GM21619 (cell line): ENCODE results near the gene ANKRD20A1.
"Not testable (repeated sequence)": the region's sequence is repeated elsewhere in the genome, so short reads cannot be mapped to it uniquely, and the experiment has no call there.

ENCODE experiments used
- ATAC-seq: cut with Tn5 transposase; IDR thresholded peaks from one replicate; pipeline ENCODE4 v1.9.1; 2021; ENCODE audit not compliant: unreplicated experiment

The ANKRD20A1 gene

DNA sequence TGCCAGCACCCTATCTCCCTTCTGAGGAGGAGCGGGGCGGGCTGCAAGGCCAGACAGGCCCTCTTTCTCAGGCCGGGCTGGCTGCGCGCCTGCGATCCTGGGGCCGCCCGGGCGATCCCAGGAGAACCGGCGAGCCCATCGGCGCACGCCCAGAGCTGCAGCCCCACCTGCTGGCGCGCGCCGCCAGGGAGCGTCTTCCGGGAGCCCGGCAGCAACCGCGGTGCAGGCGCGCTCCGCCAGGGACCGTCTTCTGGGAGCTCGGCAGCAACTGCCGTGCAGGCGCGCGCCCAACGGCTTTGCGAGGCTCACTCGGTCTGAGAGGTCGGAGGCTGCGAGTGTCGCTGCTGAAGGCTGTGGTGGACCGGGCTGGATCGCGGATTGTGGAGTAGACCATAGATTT lies at the start of gene ANKRD20A1:
Gene ANKRD20A1, plus strand, starts transcription at position 61 of the 400 bp plus-strand sequence. CDS start 496 bp downstream, outside the sequence.
- not testable (repeated sequence) for ATAC-seq

DNA sequence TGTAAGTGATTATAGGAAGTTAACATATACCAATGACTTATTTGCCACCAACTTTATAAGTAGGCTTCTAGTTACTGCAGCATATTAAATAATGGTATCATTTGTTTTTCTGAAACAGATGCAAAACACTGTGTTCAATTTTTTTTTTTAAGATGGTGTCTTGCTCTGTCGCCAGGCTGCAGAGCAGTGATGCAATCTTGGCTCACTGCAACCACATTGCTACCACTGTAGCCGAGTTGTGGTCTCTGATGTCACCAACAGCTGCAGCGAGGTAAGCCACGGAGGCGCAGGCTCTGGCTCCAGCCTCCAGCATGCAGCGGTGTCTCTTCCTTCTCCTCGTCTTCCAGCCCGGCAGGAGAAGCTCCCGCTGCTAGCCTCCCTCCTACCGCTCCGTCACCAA lies 26.6 kb upstream of the ANKRD20A1 start:
- ATAC-seq: not testable (repeated sequence)
